Gastroesophageal sphincter (tissue), 3 donors: Measurements from ENCODE around the gene BTBD9.

ENCODE experiments used
- EP300 ChIP-seq: sonication (generic); formaldehyde crosslinking; IDR thresholded peaks from one replicate; pipeline ENCODE4 v1.6.1; 2017; ENCODE audit warnings: antibody characterized with exemption, mild to moderate bottlenecking
- TF ChIP-seq, protein P1 (sequence below), 4 experiments: fragments of 200-600 bp in 2 of 4; fragments of 450-650 bp in 2 of 4; sonication (generic) in 1 of 4; IDR thresholded peaks; one replicate each; pipeline ENCODE4 v1.5.1; 2017 to 2019; ENCODE audit warnings: antibody characterized with exemption in 4 of 4, mild to moderate bottlenecking in 2 of 4, moderate library complexity in 2 of 4

DNA sequence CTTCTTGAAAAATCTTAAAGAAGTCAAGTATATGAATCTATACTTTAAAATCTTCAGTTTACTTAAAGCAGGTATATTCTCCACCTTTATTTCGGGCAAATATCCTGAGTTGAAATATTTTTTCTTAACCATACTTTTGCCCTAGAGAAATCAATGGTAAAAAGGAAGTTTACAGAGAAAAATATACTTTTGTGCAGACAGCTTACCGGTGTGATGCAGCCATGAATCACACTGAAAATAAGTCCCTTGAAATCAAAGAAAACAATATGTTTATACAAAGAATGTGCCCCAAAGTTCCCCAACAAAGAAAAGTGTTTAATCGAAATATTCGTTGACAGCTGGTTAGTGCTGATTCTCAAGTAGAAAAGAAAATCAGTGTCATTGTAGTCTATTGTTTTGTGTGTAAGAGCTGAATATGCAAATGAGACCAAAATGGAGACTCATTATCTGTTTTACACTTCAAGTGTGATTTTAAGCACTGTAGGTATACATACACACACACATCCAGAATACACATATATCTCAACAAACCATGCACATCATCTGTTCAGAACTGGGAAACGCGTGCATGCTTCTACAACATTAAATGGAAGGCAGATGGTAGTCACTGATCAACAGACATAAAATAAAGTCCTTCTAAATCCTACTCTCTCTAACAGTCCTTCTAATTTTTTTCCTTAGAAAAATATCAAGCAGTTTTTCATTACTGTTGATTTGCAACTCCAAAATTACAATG is 73.3 kb downstream of the BTBD9 start:
- TF ChIP-seq EP300 = no peak
- TF ChIP-seq, protein P1, sequence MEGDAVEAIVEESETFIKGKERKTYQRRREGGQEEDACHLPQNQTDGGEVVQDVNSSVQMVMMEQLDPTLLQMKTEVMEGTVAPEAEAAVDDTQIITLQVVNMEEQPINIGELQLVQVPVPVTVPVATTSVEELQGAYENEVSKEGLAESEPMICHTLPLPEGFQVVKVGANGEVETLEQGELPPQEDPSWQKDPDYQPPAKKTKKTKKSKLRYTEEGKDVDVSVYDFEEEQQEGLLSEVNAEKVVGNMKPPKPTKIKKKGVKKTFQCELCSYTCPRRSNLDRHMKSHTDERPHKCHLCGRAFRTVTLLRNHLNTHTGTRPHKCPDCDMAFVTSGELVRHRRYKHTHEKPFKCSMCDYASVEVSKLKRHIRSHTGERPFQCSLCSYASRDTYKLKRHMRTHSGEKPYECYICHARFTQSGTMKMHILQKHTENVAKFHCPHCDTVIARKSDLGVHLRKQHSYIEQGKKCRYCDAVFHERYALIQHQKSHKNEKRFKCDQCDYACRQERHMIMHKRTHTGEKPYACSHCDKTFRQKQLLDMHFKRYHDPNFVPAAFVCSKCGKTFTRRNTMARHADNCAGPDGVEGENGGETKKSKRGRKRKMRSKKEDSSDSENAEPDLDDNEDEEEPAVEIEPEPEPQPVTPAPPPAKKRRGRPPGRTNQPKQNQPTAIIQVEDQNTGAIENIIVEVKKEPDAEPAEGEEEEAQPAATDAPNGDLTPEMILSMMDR (IDR thresholded peaks at IDR 0.05) = no peak
